Smooth muscle cell (in vitro differentiated cells): ENCODE data around the gene FAM3C. TPM values are rescaled to one million over a fixed set of nuclear protein-coding genes. Genes with fewer than 3 reads are reported as not detected.

Experiments used
- DNase-seq: peaks from one replicate; lab custom pipeline; 2025; ENCODE audit not compliant: unreplicated experiment; lab: John Stamatoyannopoulos, UW
- H2AFZ ChIP-seq: fragments of 200-600 bp; sonication (generic); 2 replicates; pipeline ENCODE4 v1.6.0; 2016; ENCODE audit warnings: antibody characterized with exemption, low read depth, mild to moderate bottlenecking
- H3F3A ChIP-seq: fragments of 200-600 bp; sonication (generic); 2 replicates; pipeline ENCODE4 v1.6.0; 2017; ENCODE audit warnings: antibody characterized with exemption, low read depth
- H3K27ac ChIP-seq: fragments of 200-600 bp; sonication (generic); 2 replicates; pipeline ENCODE4 v1.5.1; 2016; ENCODE audit warnings: low read depth, mild to moderate bottlenecking
- H3K27me3 ChIP-seq: fragments of 200-600 bp; sonication (generic); 2 replicates; pipeline ENCODE4 v1.6.1; 2016; ENCODE audit warnings: low read depth, mild to moderate bottlenecking
- H3K36me3 ChIP-seq: fragments of 200-600 bp; sonication (generic); 2 replicates; pipeline ENCODE4 v1.5.1; 2016; ENCODE audit warnings: low read depth
- H3K4me1 ChIP-seq: fragments of 200-600 bp; sonication (generic); 2 replicates; pipeline ENCODE4 v1.5.1; 2016; ENCODE audit warnings: low read depth
- H3K4me2 ChIP-seq: fragments of 200-600 bp; sonication (generic); 2 replicates; pipeline ENCODE4 v1.6.0; 2016; ENCODE audit warnings: mild to moderate bottlenecking
- H3K4me3 ChIP-seq: fragments of 200-600 bp; sonication (generic); 2 replicates; pipeline ENCODE4 v1.5.1; 2016; ENCODE audit warnings: mild to moderate bottlenecking
- H3K79me2 ChIP-seq: fragments of 200-600 bp; sonication (generic); 2 replicates; pipeline ENCODE4 v1.6.0; 2016; ENCODE audit warnings: low read depth, mild to moderate bottlenecking
- H3K9ac ChIP-seq: fragments of 200-600 bp; sonication (generic); 2 replicates; pipeline ENCODE4 v1.6.0; 2016; ENCODE audit warnings: low read depth
- H3K9me3 ChIP-seq: fragments of 200-600 bp; sonication (generic); replicated peaks from 2 replicates; pipeline ENCODE4 v1.5.1; 2016; ENCODE audit warnings: low read depth
- H4K20me1 ChIP-seq: fragments of 200-600 bp; sonication (generic); 2 replicates; pipeline ENCODE4 v1.6.0; 2016; ENCODE audit warnings: low read depth
- CTCF ChIP-seq: fragments of 200-600 bp; sonication (generic); IDR thresholded peaks from 2 replicates; pipeline ENCODE4 v1.5.1; 2017; ENCODE audit warnings: borderline replicate concordance, mild to moderate bottlenecking, antibody characterized with exemption; ENCODE audit not compliant: insufficient read depth, poor library complexity, severe bottlenecking
- WGBS: methylation state at CpG from one replicate; pipeline ENCODE4 v1.1.7; 2016; ENCODE audit warnings: low lambda C conversion rate; 5-methylcytosine and 5-hydroxymethylcytosine counted together
- polyA plus RNA-seq: library from polyadenylated mRNA; unstranded; fragments of >200 nt; fragmentation: Nextera tagmentation; extraction: Ambion mirVana; gene quantifications from 2 replicates; pipeline ENCODE4 v1.2.1, GENCODE V29; 2016
- total RNA-seq: library from RNA; depleted of rRNA; stranded (reverse); fragments of >200 nt; gene quantifications from 2 replicates; pipeline ENCODE4 v1.2.3, GENCODE V29; 2014

The FAM3C gene
- total and polyA plus RNA-seq, 2 experiments from 2014 or later, result 83.9 to 101 TPM

GRCh38 chr7:121355574-121355973, 40.5 kb downstream of the FAM3C start:
- H3K9me3 ChIP-seq, result no peaks in the 10 kb centered on the region
- DNase-seq, result no peak
- peaks cover 45% of the 10 kb centered on the region for H4K20me1 ChIP-seq
- no peak overlapping the region for H3K27ac ChIP-seq
- H3K36me3 ChIP-seq, result peaks cover 61% of the 10 kb centered on the region
- H3K79me2 ChIP-seq, result no peaks in the 10 kb centered on the region
- H2AFZ ChIP-seq, result no peak overlapping the region
- no peaks in the 10 kb centered on the region for H3F3A ChIP-seq
- no peak for TF ChIP-seq CTCF
- no peak overlapping the region for H3K4me3 ChIP-seq
- WGBS, result 97% methylated on average over 2 of the region's 2 CpGs
- H3K4me1 ChIP-seq, result no peaks in the 10 kb centered on the region
- H3K4me2 ChIP-seq, result no peak overlapping the region
- H3K27me3 ChIP-seq, result no peaks in the 10 kb centered on the region
- H3K9ac ChIP-seq, result no peak overlapping the region

- no peak overlapping the region for H3K27ac ChIP-seq
- H3K79me2 ChIP-seq, result no peaks in the 10 kb centered on the region
- TF ChIP-seq CTCF, result no peak
- DNase-seq, result no peak
- H3K4me2 ChIP-seq, result no peak overlapping the region
- peaks cover 37% of the 10 kb centered on the region for H4K20me1 ChIP-seq
- H3F3A ChIP-seq, result no peaks in the 10 kb centered on the region
- peaks cover 36% of the 10 kb centered on the region for H3K36me3 ChIP-seq
- 94% methylated on average over 3 of the region's 3 CpGs for WGBS
- no peak overlapping the region for H3K4me3 ChIP-seq
- H2AFZ ChIP-seq, result no peak overlapping the region
- H3K4me1 ChIP-seq, result no peaks in the 10 kb centered on the region
- no peak overlapping the region for H3K9ac ChIP-seq
- H3K27me3 ChIP-seq, result no peaks in the 10 kb centered on the region
- no peaks in the 10 kb centered on the region for H3K9me3 ChIP-seq
Observed at GRCh38 chr7:121352323-121352722, 43.8 kb downstream of the FAM3C start.

- Histone ChIP-seq H3K9ac (no peak overlapping the region), H3K4me1 (no peaks in the 10 kb centered on the region), H3K36me3 (peaks cover 31% of the 10 kb centered on the region), H3K27ac (no peak overlapping the region), H3K27me3 (no peaks in the 10 kb centered on the region), H3K79me2 (no peaks in the 10 kb centered on the region), H3K9me3 (no peaks in the 10 kb centered on the region), H3K4me2 (no peak overlapping the region), H2AFZ (no peak overlapping the region), H3F3A (peaks cover 4% of the 10 kb centered on the region), H4K20me1 (peaks cover 31% of the 10 kb centered on the region), H3K4me3 (no peak overlapping the region)
- TF ChIP-seq CTCF, result no peak
- DNase-seq, result no peak
Observed at GRCh38 chr7:121351682-121352081, 44.4 kb downstream of the FAM3C start.

GRCh38 chr7:121344497-121344896, 51.6 kb downstream of the FAM3C start:
- 92% methylated on average over 1 of the region's 1 CpG for WGBS
- no peak for DNase-seq
- Histone ChIP-seq H3K4me3 (no peak overlapping the region), H2AFZ (no peak overlapping the region), H3K79me2 (no peaks in the 10 kb centered on the region), H3K9me3 (no peaks in the 10 kb centered on the region), H3K9ac (no peak overlapping the region), H3F3A (peaks cover 15% of the 10 kb centered on the region), H3K36me3 (no peaks in the 10 kb centered on the region), H3K4me2 (no peak overlapping the region), H3K27ac (no peak overlapping the region), H4K20me1 (no peaks in the 10 kb centered on the region), H3K27me3 (no peaks in the 10 kb centered on the region), H3K4me1 (no peaks in the 10 kb centered on the region)
- TF ChIP-seq CTCF, result no peak
